Measurements from ENCODE around the gene SPC25.

- no peak for TF ChIP-seq CTCF (IDR thresholded peaks at IDR 0.05; ENCODE audit: borderline replicate concordance, extremely low read depth, low read length, poor library complexity, severe bottlenecking)
- no peak for TF ChIP-seq EZH2 (IDR thresholded peaks at IDR 0.05; ENCODE audit: borderline replicate concordance, low read depth, low read length, severe bottlenecking)
Observed at GRCh38 chr2:168892327-168892726, 2.1 kb upstream of the SPC25 start.

Measured in DND-41 (cell line).